ENCODE results near the gene PCDHGA9.

DNA sequence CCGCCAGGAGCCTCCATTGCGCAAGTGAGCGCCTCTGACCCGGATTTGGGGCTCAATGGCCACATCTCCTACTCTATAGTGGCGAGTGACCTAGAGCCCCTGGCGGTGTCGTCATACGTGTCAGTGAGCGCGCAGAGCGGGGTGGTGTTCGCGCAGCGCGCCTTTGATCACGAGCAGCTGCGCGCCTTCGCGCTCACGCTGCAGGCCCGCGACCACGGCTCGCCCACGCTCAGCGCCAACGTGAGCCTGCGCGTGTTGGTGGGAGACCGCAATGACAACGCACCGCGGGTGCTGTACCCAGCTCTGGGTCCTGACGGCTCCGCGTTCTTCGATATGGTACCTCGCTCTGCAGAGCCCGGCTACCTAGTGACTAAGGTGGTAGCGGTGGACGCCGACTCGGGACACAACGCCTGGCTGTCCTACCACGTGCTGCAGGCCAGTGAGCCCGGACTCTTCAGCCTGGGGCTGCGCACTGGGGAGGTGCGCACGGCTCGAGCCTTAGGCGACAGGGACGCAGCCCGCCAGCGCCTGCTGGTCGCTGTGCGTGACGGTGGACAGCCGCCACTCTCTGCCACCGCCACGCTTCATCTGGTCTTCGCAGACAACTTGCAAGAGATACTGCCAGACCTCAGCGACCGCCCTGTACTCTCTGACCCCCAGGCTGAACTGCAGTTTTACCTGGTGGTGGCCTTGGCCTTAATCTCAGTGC is 7.2 kb downstream of the PCDHGA9 start:
- TF ChIP-seq, protein P1, sequence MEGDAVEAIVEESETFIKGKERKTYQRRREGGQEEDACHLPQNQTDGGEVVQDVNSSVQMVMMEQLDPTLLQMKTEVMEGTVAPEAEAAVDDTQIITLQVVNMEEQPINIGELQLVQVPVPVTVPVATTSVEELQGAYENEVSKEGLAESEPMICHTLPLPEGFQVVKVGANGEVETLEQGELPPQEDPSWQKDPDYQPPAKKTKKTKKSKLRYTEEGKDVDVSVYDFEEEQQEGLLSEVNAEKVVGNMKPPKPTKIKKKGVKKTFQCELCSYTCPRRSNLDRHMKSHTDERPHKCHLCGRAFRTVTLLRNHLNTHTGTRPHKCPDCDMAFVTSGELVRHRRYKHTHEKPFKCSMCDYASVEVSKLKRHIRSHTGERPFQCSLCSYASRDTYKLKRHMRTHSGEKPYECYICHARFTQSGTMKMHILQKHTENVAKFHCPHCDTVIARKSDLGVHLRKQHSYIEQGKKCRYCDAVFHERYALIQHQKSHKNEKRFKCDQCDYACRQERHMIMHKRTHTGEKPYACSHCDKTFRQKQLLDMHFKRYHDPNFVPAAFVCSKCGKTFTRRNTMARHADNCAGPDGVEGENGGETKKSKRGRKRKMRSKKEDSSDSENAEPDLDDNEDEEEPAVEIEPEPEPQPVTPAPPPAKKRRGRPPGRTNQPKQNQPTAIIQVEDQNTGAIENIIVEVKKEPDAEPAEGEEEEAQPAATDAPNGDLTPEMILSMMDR (IDR thresholded peaks at IDR 0.05) = no peak
- TF ChIP-seq POLR2A (IDR thresholded peaks at IDR 0.05) = no peak

Measured in testis (tissue), 2 donors.